Bronchus fibroblast of lung (primary cell): Measurements from ENCODE around the gene OSBPL3. TPM values are rescaled to one million over a fixed set of nuclear protein-coding genes. Genes with fewer than 3 reads are reported as not detected.

Experiments
- total RNA-seq: library from RNA; depleted of rRNA; stranded (reverse); fragments of >200 nt; gene quantifications from 2 replicates; pipeline ENCODE4 v1.2.3, GENCODE V29; 2015

Gene OSBPL3, protein sequence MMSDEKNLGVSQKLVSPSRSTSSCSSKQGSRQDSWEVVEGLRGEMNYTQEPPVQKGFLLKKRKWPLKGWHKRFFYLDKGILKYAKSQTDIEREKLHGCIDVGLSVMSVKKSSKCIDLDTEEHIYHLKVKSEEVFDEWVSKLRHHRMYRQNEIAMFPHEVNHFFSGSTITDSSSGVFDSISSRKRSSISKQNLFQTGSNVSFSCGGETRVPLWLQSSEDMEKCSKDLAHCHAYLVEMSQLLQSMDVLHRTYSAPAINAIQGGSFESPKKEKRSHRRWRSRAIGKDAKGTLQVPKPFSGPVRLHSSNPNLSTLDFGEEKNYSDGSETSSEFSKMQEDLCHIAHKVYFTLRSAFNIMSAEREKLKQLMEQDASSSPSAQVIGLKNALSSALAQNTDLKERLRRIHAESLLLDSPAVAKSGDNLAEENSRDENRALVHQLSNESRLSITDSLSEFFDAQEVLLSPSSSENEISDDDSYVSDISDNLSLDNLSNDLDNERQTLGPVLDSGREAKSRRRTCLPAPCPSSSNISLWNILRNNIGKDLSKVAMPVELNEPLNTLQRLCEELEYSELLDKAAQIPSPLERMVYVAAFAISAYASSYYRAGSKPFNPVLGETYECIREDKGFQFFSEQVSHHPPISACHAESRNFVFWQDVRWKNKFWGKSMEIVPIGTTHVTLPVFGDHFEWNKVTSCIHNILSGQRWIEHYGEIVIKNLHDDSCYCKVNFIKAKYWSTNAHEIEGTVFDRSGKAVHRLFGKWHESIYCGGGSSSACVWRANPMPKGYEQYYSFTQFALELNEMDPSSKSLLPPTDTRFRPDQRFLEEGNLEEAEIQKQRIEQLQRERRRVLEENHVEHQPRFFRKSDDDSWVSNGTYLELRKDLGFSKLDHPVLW
- total RNA-seq = 12.6 and 13.5 TPM in 2 replicates

DNA sequence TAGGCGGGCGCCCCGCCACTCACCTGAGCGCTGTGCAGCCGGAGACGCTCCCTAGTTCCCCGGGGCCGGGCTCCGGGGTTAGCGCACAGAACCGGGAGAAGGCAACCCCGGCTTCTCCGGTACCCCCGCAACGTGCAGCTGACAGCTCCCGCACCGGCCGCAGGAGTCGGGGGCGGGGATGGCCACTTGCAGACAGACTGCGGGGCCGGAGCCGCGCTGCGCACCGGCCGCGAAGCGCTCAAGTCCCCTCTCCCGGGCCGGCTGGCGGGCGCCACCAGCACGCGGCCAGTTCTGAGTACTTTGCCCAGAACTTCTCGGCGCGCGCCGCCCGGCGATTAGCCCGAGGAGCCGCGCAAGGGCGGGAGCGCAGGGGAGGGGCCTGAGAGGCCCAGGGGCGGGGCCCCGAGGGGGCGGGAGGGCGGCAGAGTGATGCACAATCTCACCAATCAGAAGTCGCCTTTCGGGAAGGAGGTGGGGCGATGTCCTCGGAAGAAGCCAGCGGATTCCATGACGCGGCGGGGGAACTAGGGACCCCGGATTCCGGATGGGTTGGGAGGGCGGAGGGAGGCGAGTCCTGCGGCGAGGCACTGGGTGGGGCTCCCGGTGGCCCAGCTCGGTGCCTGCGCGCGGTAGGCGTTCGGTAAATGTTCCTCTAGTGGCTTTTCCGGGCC, at the start of gene OSBPL3:
TSS of gene OSBPL3 (minus strand) at position 316 of the 671 bp plus-strand sequence. CDS start 87,706 bp downstream, outside the sequence.

DNA sequence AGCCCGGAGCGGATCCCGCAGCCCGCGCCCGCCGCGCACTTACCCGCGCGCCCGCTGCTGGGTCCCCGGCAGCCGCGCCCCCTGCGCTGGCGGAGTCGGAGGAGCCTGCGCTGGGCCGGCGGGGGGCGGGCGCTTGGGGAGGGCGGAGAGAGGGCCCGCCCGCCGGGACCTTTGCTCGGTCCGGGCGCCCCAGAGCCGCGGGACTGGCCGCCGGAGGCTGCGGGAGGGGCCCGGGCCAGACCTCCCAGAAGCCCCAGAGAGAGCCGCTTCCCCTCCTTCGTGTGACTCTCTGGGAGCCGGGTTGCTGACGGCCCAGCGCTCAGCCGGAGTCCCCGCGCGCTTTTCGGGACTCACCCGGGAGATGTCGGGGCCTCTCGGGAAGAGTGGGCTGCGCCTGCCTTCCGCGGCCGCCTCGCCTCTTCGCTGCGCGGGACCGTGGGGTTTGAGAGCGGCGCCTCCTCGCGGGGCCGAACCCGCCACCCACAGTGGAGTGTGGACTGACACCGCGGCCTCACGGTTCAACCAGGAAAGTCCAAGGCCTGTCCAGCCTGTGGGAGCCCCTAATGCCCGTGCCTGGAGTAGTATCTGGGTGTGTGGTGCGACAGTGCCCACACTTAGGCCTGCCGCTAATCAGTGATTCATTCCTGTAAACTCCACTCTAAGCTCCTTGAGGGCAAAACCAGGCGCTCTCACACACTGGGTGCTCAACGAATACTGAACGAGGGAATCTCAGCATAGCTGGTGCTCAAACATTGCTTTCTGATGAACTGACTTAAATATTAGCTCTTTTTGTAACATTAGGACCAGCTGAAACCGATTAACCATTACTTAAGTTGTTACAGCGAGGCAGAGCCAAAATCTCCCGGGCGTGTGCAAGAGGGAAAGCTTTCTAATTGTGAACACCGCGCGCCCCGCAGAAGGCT, 222.4 kb downstream of the OSBPL3 start, which contains the start of gene GSDME:
TSS of gene GSDME (minus strand) at position 112 of the 923 bp plus-strand sequence. CDS start 7,690 bp downstream, outside the sequence.

Other genes with a start within 250 kb of the OSBPL3 start
- gene GSDME, start 222.7 kb downstream of the OSBPL3 start, total RNA-seq = 37.9 and 41.7 TPM in 2 replicates
- gene CYCS, start 145.1 kb upstream of the OSBPL3 start, total RNA-seq = 39.8 and 41.9 TPM in 2 replicates
- gene NPVF, start 248.3 kb upstream of the OSBPL3 start, total RNA-seq = not detected in 2 replicates